Posterior vena cava (tissue), 2 donors: ENCODE data around the gene MYD88. TPM values are rescaled to one million over a fixed set of nuclear protein-coding genes. Genes with fewer than 3 reads are reported as not detected.
"Not testable (repeated sequence)": the region's sequence is repeated elsewhere in the genome, so short reads cannot be mapped to it uniquely, and the experiment has no call there.

Source experiments
- DNase-seq: peaks from one replicate; pipeline ENCODE4 v3.0.0-alpha.2; 2020; ENCODE audit warnings: low spot score
- intact Hi-C, 2 donors: fragments of 100-400 bp; cut with DNase I; formaldehyde crosslinking; loops; one replicate each; pipeline versions ENCODE4 v1.14.1 to v1.14.2; 2022 to 2023
- total RNA-seq, 2 donors: library from RNA; stranded (reverse); fragmentation: NEBNext Ultra II Directional; extraction: Animal tissue kit (Norgen Biotek cat#: 25700); gene quantifications; one replicate each; pipeline ENCODE4 v1.2.1, GENCODE V29; 2021
- donor health status: DM: yes; HTN: yes; CAD: no.
- donor health status: DM: yes; HTN: yes; CAD: no.

Gene MYD88
- total RNA-seq, 2 donors from 2014 or later, result 24.7 to 26.3 TPM

- DNase-seq, result peak; percentile 62
- intact Hi-C loops, result loop anchor here in 1 of 2 donors (5.0 kb wide), 1 partner anchor 360 kb away; no protein-coding TSS in a partner anchor
Measured at GRCh38 chr3:38121832-38122461, 16.5 kb upstream of the MYD88 start.

- intact Hi-C loops, result loop anchor here in 1 of 2 donors (5.0 kb wide), 1 partner anchor 360 kb away; no protein-coding TSS in a partner anchor
- DNase-seq, result peak; percentile 57
Measured at GRCh38 chr3:38122712-38123290, 15.7 kb upstream of the MYD88 start.

- intact Hi-C loops, result loop anchor here in 1 of 2 donors (5.0 kb wide), 1 partner anchor 358 kb away; no protein-coding TSS in a partner anchor
Measured at GRCh38 chr3:38124324-38125122, 13.9 kb upstream of the MYD88 start.

GRCh38 chr3:38125305-38126120, 12.9 kb upstream of the MYD88 start:
- DNase-seq, result peak; percentile 38
- intact Hi-C loops, result no loop called here

More at GRCh38 chr3:38124324-38125122, 13.9 kb upstream of the MYD88 start:
- DNase-seq, result peak; percentile 17

- peak; percentile 40 for DNase-seq
Measured at GRCh38 chr3:38126121-38126892, 12.2 kb upstream of the MYD88 start.

GRCh38 chr3:38127611-38128302, 10.7 kb upstream of the MYD88 start:
- DNase-seq, result peak; percentile 28
- intact Hi-C loops, result no loop called here

More at GRCh38 chr3:38126121-38126892, 12.2 kb upstream of the MYD88 start:
- intact Hi-C loops, result no loop called here

GRCh38 chr3:38128303-38128655, 10.2 kb upstream of the MYD88 start:
- intact Hi-C loops, result no loop called here
- DNase-seq, result no peak

GRCh38 chr3:38129058-38129457, 9.4 kb upstream of the MYD88 start:
- DNase-seq, result peak; percentile 51

GRCh38 chr3:38130631-38131065, 7.8 kb upstream of the MYD88 start:
- intact Hi-C loops, result loop anchor here in 1 of 2 donors (10.0 kb wide), 1 partner anchor 114 kb away; no protein-coding TSS in a partner anchor
- peak; percentile 57 for DNase-seq

More at GRCh38 chr3:38129058-38129457, 9.4 kb upstream of the MYD88 start:
- intact Hi-C loops, result no loop called here

GRCh38 chr3:38131621-38132369, 6.7 kb upstream of the MYD88 start:
- intact Hi-C loops, result loop anchor here in 1 of 2 donors (10.0 kb wide), 1 partner anchor 113 kb away; no protein-coding TSS in a partner anchor
- peak; percentile 73 for DNase-seq

GRCh38 chr3:38133209-38133556, 5.3 kb upstream of the MYD88 start:
- no peak for DNase-seq
- intact Hi-C loops, result loop anchor here in 1 of 2 donors (10.0 kb wide), 1 partner anchor 112 kb away; no protein-coding TSS in a partner anchor

- DNase-seq, result peak; percentile 65
- intact Hi-C loops, result loop anchor here in 1 of 2 donors (10.0 kb wide), 1 partner anchor 111 kb away; no protein-coding TSS in a partner anchor
Measured at GRCh38 chr3:38133557-38134405, 4.7 kb upstream of the MYD88 start.

- intact Hi-C loops, result loop anchor here in 1 of 2 donors (10.0 kb wide), 1 partner anchor 110 kb away; no protein-coding TSS in a partner anchor
- peak; percentile 31 for DNase-seq
Measured at GRCh38 chr3:38134517-38135143, 3.8 kb upstream of the MYD88 start.

GRCh38 chr3:38135621-38136277, 2.7 kb upstream of the MYD88 start:
- not testable (repeated sequence) for DNase-seq
- intact Hi-C loops, result loop anchor here in 1 of 2 donors (10.0 kb wide), 1 partner anchor 109 kb away; no protein-coding TSS in a partner anchor

- intact Hi-C loops, result loop anchor here in 1 of 2 donors (10.0 kb wide), 1 partner anchor 108 kb away; no protein-coding TSS in a partner anchor
- peak; percentile 80 for DNase-seq
Measured at GRCh38 chr3:38136393-38136776, 2.1 kb upstream of the MYD88 start.
